ENCODE measurements around the gene TNFRSF13B. TPM values are rescaled to one million over a fixed set of nuclear protein-coding genes. Genes with fewer than 3 reads are reported as not detected.

The TNFRSF13B gene
- total and polyA plus RNA-seq, 2 experiments from 2014 or later: 0.24 TPM; not detected in 1

DNA sequence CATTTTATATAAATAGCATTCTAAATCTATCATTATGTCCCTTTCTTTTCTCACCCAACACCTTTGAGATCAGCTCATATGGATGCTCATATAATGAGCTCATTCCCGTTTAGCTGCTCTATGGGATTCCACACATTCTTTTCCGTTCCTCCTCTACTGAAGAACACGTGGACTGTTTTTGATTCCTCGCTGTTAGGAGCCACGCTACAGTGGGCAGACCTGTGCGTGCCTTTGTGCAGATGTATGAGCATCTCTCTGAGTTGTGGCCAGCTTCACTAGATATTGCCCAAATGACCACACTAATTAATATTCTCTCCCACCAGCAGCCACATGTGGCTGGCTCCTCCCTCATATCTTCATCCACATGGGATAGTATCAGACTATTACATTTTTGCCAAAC lies 6.0 kb upstream of the TNFRSF13B start (continued):
- TF ChIP-seq, protein P1, sequence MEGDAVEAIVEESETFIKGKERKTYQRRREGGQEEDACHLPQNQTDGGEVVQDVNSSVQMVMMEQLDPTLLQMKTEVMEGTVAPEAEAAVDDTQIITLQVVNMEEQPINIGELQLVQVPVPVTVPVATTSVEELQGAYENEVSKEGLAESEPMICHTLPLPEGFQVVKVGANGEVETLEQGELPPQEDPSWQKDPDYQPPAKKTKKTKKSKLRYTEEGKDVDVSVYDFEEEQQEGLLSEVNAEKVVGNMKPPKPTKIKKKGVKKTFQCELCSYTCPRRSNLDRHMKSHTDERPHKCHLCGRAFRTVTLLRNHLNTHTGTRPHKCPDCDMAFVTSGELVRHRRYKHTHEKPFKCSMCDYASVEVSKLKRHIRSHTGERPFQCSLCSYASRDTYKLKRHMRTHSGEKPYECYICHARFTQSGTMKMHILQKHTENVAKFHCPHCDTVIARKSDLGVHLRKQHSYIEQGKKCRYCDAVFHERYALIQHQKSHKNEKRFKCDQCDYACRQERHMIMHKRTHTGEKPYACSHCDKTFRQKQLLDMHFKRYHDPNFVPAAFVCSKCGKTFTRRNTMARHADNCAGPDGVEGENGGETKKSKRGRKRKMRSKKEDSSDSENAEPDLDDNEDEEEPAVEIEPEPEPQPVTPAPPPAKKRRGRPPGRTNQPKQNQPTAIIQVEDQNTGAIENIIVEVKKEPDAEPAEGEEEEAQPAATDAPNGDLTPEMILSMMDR (conservative IDR thresholded peaks at IDR 0.05; ENCODE audit: low read depth in 2 of 2): no peak
- TF ChIP-seq NANOG (IDR thresholded peaks at IDR 0.05; ENCODE audit: borderline replicate concordance) (no peak), CREB1 (CRISPR knock-in tag; IDR thresholded peaks at IDR 0.05; ENCODE audit: low read depth) (no peak), ZNF114 (CRISPR knock-in tag; IDR thresholded peaks at IDR 0.05) (no peak), POLR2AphosphoS5 (IDR thresholded peaks at IDR 0.05; ENCODE audit: low read depth) (no peak), EZH2 (IDR thresholded peaks at IDR 0.05; ENCODE audit: low read depth, unreplicated experiment) (no peak), STAT1 (IDR thresholded peaks at IDR 0.05; ENCODE audit: unreplicated experiment) (no peak)
- TF ChIP-seq, protein P2, sequence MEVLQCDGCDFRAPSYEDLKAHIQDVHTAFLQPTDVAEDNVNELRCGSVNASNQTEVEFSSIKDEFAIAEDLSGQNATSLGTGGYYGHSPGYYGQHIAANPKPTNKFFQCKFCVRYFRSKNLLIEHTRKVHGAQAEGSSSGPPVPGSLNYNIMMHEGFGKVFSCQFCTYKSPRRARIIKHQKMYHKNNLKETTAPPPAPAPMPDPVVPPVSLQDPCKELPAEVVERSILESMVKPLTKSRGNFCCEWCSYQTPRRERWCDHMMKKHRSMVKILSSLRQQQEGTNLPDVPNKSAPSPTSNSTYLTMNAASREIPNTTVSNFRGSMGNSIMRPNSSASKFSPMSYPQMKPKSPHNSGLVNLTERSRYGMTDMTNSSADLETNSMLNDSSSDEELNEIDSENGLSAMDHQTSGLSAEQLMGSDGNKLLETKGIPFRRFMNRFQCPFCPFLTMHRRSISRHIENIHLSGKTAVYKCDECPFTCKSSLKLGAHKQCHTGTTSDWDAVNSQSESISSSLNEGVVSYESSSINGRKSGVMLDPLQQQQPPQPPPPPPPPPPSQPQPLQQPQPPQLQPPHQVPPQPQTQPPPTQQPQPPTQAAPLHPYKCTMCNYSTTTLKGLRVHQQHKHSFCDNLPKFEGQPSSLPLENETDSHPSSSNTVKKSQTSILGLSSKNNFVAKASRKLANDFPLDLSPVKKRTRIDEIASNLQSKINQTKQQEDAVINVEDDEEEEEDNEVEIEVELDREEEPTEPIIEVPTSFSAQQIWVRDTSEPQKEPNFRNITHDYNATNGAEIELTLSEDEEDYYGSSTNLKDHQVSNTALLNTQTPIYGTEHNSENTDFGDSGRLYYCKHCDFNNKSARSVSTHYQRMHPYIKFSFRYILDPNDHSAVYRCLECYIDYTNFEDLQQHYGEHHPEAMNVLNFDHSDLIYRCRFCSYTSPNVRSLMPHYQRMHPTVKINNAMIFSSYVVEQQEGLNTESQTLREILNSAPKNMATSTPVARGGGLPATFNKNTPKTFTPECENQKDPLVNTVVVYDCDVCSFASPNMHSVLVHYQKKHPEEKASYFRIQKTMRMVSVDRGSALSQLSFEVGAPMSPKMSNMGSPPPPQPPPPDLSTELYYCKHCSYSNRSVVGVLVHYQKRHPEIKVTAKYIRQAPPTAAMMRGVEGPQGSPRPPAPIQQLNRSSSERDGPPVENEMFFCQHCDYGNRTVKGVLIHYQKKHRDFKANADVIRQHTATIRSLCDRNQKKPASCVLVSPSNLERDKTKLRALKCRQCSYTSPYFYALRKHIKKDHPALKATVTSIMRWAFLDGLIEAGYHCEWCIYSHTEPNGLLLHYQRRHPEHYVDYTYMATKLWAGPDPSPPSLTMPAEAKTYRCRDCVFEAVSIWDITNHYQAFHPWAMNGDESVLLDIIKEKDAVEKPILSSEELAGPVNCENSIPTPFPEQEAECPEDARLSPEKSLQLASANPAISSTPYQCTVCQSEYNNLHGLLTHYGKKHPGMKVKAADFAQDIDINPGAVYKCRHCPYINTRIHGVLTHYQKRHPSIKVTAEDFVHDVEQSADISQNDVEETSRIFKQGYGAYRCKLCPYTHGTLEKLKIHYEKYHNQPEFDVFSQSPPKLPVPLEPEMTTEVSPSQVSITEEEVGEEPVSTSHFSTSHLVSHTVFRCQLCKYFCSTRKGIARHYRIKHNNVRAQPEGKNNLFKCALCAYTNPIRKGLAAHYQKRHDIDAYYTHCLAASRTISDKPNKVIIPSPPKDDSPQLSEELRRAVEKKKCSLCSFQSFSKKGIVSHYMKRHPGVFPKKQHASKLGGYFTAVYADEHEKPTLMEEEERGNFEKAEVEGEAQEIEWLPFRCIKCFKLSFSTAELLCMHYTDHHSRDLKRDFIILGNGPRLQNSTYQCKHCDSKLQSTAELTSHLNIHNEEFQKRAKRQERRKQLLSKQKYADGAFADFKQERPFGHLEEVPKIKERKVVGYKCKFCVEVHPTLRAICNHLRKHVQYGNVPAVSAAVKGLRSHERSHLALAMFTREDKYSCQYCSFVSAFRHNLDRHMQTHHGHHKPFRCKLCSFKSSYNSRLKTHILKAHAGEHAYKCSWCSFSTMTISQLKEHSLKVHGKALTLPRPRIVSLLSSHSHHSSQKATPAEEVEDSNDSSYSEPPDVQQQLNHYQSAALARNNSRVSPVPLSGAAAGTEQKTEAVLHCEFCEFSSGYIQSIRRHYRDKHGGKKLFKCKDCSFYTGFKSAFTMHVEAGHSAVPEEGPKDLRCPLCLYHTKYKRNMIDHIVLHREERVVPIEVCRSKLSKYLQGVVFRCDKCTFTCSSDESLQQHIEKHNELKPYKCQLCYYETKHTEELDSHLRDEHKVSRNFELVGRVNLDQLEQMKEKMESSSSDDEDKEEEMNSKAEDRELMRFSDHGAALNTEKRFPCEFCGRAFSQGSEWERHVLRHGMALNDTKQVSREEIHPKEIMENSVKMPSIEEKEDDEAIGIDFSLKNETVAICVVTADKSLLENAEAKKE (CRISPR knock-in tag; IDR thresholded peaks at IDR 0.05): no peak
